Cardiac muscle cell (in vitro differentiated cells and primary cell): Measurements from ENCODE around the gene NOS3. TPM values are rescaled to one million over a fixed set of nuclear protein-coding genes. Genes with fewer than 3 reads are reported as not detected.

Experiments used
- DNase-seq, 2 donors: peaks; one replicate each; pipeline versions ENCODE4 v3.0.0 to v3.0.0-alpha.2; 2010 to 2017; ENCODE audit warnings: low read depth in 1 of 2, low spot score in 1 of 2
- H3K27ac ChIP-seq: fragments of 200-600 bp; sonication (generic); 2 replicates; pipeline ENCODE4 v1.5.1; 2016
- H3K27me3 ChIP-seq: fragments of 200-600 bp; sonication (generic); 2 replicates; pipeline ENCODE4 v1.6.0; 2016; ENCODE audit warnings: control low read depth
- H3K36me3 ChIP-seq: fragments of 200-600 bp; sonication (generic); 2 replicates; pipeline ENCODE4 v1.5.1; 2016; ENCODE audit warnings: control low read depth
- H3K4me1 ChIP-seq: fragments of 200-600 bp; sonication (generic); 2 replicates; pipeline ENCODE4 v1.8.1; 2017; ENCODE audit warnings: low read depth, mild to moderate bottlenecking, mixed run types
- H3K4me3 ChIP-seq: fragments of 200-600 bp; sonication (generic); 2 replicates; pipeline ENCODE4 v1.5.1; 2016; ENCODE audit warnings: mild to moderate bottlenecking
- H3K9me3 ChIP-seq: fragments of 200-600 bp; sonication (generic); 2 replicates; pipeline ENCODE4 v1.5.1; 2017; ENCODE audit warnings: low read depth, mild to moderate bottlenecking, control low read depth
- polyA plus RNA-seq: library from polyadenylated mRNA; unstranded; fragments of >200 nt; fragmentation: Nextera tagmentation; extraction: Ambion mirVana; gene quantifications from 2 replicates; pipeline ENCODE4 v1.2.1, GENCODE V29; 2016
- total RNA-seq: library from RNA; depleted of rRNA; stranded (reverse); fragments of >200 nt; gene quantifications from 2 replicates; pipeline ENCODE4 v1.2.3, GENCODE V29; 2016
- TF ChIP-seq, protein P1 (sequence below): IDR thresholded peaks from 2 replicates; pipeline ENCODE4 v1.5.1; 2012; ENCODE audit warnings: low read depth, mild to moderate bottlenecking, low read length

Gene NOS3
- total and polyA plus RNA-seq, 2 experiments from 2014 or later = 13.1 to 20.3 TPM

- Histone ChIP-seq H3K4me3 (no peak overlapping the region), H3K4me1 (peaks cover 76% of the 10 kb centered on the region), H3K9me3 (no peaks in the 10 kb centered on the region), H3K27me3 (no peaks in the 10 kb centered on the region), H3K27ac (peak overlapping the region; percentile 97), H3K36me3 (no peaks in the 10 kb centered on the region)
- DNase-seq = peak; percentile 49 to 85
- TF ChIP-seq, protein P1, sequence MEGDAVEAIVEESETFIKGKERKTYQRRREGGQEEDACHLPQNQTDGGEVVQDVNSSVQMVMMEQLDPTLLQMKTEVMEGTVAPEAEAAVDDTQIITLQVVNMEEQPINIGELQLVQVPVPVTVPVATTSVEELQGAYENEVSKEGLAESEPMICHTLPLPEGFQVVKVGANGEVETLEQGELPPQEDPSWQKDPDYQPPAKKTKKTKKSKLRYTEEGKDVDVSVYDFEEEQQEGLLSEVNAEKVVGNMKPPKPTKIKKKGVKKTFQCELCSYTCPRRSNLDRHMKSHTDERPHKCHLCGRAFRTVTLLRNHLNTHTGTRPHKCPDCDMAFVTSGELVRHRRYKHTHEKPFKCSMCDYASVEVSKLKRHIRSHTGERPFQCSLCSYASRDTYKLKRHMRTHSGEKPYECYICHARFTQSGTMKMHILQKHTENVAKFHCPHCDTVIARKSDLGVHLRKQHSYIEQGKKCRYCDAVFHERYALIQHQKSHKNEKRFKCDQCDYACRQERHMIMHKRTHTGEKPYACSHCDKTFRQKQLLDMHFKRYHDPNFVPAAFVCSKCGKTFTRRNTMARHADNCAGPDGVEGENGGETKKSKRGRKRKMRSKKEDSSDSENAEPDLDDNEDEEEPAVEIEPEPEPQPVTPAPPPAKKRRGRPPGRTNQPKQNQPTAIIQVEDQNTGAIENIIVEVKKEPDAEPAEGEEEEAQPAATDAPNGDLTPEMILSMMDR = peak; percentile 93
Measured at GRCh38 chr7:150962553-150963399, 28.0 kb upstream of the NOS3 start.

DNA sequence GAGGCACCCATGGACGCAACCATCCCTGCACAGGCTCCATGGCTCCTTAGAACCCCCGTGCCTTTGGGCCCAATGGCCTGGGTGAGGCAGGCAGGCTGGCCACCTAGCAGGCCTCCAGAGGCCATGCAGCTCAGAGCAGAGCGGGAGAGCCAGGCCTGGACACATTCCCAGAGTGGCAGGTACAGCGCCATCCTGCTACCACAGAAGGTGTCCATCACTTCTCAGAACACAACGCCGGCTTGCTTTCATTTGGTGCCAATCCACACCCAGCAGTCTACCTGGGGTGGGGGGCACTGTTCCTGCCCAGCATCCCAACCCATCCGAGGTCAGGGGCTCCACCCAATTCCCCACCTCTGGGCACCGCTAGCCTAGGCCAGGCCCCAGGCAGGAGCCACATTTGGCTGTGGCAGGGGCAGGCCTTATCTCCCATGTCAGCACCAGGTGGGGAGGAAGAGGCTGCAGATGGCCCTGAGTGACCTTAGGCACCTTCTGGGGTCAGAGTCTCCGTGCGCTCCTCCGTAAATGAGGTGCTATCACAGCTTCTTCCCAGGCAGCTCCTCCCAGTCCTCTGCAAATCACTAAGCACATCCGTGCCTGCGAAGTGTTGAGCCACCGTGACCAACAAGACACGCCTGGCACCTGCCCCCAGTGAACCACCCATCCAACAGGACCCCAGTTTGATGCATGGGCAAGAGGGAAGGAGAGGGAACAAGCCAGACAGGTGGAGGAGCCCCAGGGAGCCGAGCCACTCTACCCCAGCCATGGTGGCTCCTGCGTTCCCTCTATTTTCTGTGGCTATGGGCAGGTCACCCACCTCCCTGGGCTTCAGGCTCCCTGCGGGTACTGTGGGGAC lies 26.9 kb upstream of the NOS3 start:
- DNase-seq = no peak
- Histone ChIP-seq H3K27ac (peak overlapping the region; percentile 97), H3K9me3 (no peaks in the 10 kb centered on the region), H3K36me3 (no peaks in the 10 kb centered on the region), H3K27me3 (no peaks in the 10 kb centered on the region), H3K4me3 (no peak overlapping the region), H3K4me1 (peaks cover 86% of the 10 kb centered on the region)
- TF ChIP-seq, protein P1 = no peak

- TF ChIP-seq, protein P1 = no peak
Measured at GRCh38 chr7:150964593-150965111, 26.2 kb upstream of the NOS3 start.

GRCh38 chr7:150965273-150965830 lies 25.5 kb upstream of the NOS3 start:
- Histone ChIP-seq H3K9me3 (no peaks in the 10 kb centered on the region), H3K4me3 (no peak overlapping the region), H3K36me3 (no peaks in the 10 kb centered on the region), H3K27ac (peak overlapping the region; percentile 97), H3K27me3 (no peaks in the 10 kb centered on the region), H3K4me1 (peaks cover 95% of the 10 kb centered on the region)
- no peak for DNase-seq
- TF ChIP-seq, protein P1 = no peak

More at GRCh38 chr7:150964593-150965111, 26.2 kb upstream of the NOS3 start:
- peak in 1 of 2 donors; percentile 92 for DNase-seq
- peaks cover 94% of the 10 kb centered on the region for H3K4me1 ChIP-seq
- H3K4me3 ChIP-seq = no peak overlapping the region
- no peaks in the 10 kb centered on the region for H3K27me3 ChIP-seq
- H3K9me3 ChIP-seq = no peaks in the 10 kb centered on the region
- peak overlapping the region; percentile 97 for H3K27ac ChIP-seq
- H3K36me3 ChIP-seq = no peaks in the 10 kb centered on the region

DNA sequence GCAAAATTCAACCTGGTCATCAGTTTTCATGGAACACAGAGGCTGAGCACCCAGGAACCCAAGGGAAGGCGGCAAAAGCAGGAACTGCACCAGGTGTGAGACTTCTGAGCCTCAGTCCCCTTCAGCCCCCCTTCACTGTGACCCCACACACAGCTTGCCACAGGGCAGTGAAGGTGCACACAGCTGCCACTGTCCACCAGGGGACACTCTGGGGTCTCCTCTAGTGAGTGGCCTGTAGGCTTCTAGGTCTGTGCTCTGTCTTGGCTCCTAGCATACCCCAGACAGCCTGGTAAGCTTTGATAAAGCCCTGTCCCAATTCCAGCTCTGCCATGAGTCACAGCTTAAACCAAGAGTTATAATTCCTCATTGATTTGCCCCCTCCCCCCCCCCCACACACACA lies 24.8 kb upstream of the NOS3 start:
- peaks cover 95% of the 10 kb centered on the region for H3K4me1 ChIP-seq
- TF ChIP-seq, protein P1 = no peak

More for the DNA sequence above, 24.8 kb upstream of the NOS3 start:
- Histone ChIP-seq H3K4me3 (no peak overlapping the region), H3K36me3 (no peaks in the 10 kb centered on the region), H3K27me3 (no peaks in the 10 kb centered on the region), H3K27ac (peak overlapping the region; percentile 97), H3K9me3 (no peaks in the 10 kb centered on the region)
- peak in 1 of 2 donors; percentile 80 for DNase-seq
